HuH-7.5 (cell line): Measurements from ENCODE around the gene IGF2BP3.
A peak's percentile ranks its signal among the peaks of the same experiment; 100 is the strongest.

Experiments used
- DNase-seq: peaks from one replicate; pipeline ENCODE4 v3.0.0; 2011; ENCODE audit warnings: low spot score

Gene IGF2BP3

DNA sequence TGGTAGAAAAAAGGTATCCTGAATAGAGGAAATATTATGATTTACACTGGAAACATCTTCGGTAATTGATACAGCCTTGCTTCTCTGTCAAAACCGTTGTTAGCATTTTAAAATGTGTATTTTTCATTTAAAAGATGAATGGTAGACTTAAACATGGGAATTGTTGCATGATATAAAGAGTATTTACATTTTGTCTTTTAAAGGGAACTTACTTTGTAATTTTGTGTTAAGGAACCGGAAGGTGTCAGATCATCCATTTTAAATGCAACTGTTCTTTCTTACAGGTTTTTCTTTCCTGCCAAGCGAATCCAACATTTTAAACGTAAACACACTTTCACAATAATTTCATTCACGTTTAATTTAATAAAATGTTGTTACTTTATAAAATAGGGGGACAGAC lies 1.8 kb upstream of the IGF2BP3 start:
- DNase-seq = no peak

DNA sequence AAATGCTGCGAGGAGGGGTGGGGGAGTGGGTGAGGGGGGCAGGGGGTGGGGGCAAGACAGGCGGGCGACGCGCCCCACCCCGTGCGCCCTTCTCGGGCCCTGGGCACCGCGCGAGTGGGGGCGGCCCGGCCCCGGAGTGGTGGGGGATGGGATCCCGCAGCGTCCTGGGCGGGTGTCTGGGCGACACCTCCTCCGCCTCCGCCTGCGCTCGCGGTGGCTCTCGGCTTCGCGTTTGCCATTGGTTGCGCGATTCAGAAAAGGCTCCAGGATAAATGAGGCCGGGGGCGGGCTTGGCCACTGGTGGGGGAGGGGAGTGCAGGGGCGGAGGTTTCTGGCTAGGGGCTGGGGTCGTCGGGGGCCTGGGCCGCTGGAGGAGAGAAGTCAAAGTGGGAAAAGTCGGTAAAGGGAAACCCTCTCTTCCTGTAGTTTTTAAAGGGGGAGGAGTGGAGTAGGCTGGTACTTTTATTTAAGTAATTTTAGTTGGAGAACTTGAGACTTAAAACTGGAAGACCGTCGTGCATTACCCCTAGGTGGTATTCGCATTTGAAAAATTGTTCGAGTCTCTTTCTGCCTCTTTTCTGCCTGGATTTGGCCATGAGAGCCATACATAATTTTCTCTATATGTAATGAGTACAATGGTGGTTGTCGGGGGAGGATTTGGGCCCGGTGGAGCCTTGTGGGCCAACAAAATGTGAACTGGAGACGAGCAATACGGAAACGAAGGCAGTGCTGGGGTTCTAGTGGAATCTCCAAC lies 992 bp upstream of the IGF2BP3 start:
- DNase-seq = peak; percentile 87

DNA sequence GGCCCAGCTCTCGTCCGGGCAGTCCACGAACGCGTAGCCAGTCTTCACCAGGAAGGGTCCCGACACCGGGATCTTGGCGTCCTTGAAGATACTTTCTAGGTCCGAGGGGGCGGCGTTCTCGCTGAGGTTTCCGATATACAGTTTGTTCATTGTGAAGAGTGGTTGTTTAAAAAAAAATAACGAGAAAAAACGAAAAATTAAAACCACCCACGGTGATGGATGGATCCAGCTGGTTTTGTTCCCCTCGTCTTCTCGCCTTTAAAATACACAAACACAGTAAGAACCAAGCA lies 385 bp downstream of the IGF2BP3 start:
- DNase-seq = no peak

DNA sequence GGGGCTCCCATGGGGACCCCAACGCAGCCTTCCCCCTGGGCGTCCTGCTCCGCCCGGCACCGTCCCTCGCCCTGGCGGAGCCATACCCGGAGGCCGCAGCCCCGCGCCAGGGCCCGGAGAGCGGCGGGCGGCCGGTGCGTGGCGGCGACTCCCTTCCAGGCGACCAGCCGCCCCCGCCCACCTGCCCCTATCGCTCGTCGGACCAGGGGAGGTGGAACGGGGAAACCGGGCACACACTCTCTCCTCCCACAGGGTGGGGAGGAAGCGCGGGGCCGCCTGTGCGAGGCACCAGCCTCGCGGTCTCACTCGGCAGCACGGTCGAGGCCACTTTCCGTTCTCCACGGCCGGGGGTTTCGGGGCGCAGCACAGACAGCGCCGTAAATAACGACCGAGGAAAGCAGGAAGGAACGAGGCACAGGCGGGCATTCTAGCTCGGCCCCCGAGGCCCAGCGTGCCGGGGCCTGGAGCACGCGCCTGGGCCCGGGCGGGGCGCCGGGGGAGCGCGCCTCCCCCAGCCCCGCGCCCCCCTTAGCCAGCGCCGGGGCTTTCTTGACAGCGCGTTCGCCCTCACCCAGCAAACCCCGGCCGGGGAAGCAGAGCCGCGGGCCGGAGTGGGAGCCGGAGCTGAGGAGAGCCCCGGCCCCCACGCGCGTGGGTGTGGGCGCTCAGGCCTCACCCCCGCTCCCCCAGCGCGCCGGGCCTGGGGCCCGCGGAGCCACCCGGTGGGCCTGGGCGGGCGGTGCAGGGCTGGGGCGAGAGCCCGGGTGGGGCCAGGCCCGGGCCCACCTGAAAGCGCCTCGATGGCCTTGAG lies 936 bp downstream of the IGF2BP3 start:
- DNase-seq = peak; percentile 55

DNA sequence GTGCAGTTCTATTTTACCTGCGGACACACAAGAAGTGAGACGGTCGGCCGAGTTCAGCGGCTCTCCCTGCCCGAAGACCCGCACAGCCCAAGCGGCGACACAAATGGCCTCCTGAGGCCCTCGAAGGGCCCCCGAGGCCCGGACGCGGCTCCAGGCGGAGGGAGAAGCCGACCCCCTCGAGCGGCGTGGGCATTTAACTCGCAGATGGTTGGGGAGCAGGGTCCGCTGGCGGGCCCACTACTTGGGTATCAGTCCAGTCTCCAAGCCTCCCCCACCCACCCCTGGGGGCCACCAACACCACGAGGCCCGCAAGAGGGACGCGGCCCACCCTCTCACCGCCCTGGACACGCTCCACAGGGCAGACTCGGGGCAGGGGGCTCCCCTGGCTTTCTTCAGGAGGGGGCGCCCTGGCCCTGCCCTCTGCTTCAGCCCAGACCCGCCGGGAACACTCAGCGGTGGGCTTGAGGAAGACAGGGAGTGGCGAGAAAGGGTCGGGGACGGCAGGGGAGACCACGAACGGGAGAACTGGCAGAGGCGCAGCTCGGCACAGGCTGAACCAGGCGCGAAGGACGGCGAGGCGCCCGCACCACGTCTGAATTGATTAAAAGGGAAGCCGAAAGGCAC lies 1.7 kb downstream of the IGF2BP3 start:
- peak; percentile 34 for DNase-seq

DNA sequence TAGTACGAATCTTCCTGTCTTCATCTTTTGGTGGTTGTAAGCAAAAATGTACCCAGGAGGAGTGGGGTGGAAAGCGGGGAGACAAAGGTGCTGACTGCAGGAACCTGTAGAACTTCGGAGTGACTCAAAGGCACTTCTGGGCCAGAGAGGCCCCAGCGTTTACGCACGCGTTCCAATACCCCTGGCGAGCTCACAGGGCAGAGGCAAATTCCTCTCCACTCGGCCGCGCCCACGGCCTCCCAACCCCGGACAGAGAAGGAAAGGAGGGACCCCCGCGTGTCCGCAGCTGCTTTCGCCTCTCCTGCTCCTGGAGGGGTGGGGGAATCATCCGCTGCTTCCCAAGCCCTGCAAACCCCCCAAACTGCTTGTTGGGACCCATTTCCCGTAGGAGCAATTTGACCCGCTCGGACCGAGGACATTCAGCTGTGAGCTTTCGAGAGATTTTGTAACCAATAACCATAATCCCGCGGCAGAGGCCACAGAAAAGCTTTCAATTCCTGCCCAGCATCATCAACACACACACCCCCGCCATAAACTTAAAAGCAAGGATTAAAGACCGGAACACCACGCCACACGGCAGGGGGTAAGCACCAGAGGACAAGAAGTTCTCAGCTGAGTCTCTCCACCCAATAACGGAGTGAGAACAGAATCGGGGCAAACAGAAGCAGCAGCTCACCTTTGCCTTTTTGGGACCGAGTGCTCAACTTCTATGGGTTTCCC lies 2.3 kb downstream of the IGF2BP3 start:
- peak; percentile 58 for DNase-seq

DNA sequence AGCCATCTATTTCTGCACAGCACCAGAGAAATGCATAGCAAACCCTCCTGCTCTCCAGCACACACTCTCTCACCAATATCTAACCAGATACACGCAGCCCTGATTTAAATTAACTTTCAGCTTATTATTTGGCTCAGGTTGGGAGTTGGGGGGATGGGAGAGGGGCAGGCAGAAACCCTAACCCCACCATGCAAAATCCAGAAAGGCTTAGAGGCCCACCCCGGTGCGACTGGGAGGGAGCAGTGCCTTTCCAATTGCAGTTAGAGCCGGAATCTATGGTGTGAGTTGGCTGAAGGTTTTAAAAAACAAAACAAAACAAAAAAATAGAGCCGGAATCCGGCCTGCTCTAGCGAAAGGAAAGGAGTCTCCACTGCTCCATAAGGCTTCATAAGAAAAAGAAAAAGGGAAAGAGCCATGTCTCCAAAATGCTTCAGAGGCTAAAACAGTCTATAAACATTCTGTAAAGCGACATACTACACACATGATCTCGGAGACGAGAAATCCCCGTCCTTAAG lies 2.9 kb downstream of the IGF2BP3 start:
- no peak for DNase-seq

DNA sequence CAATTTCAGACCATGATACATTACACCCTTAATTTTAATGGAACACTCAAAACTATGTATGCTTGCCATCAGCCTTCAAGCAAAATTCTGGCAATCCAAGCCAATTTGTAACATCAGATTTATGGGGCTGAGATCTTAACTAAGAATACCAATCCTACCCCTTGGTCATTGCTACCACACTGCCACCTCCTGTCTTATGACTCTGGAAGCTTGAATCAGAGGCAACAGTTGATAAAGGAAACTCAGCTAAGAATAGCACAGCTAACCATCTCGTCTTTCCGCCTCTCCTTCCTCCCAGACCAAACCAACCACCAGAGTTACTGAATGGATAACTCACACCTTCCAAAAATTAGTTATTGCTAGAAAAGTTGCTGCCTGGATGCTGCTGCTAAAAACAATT lies 7.4 kb downstream of the IGF2BP3 start:
- no peak for DNase-seq

DNA sequence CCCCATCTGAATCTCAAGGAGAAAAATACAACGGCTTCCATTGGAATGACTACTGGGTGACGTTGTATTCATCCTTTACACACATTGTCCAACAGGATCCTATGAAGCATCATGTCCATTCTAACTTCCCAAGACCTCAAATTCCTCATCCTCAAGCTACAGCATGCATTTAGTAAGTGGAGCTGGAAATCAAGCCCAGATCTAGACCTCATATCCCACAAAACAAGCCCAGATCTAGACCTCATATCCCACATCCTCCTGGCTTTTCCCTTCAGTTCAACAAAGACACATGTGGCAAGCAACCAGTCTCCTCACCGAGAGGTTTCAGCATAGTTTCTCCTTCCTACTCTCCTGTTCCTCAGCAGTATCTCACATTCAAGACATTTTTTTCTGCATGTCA lies 12.2 kb downstream of the IGF2BP3 start:
- DNase-seq = no peak

DNA sequence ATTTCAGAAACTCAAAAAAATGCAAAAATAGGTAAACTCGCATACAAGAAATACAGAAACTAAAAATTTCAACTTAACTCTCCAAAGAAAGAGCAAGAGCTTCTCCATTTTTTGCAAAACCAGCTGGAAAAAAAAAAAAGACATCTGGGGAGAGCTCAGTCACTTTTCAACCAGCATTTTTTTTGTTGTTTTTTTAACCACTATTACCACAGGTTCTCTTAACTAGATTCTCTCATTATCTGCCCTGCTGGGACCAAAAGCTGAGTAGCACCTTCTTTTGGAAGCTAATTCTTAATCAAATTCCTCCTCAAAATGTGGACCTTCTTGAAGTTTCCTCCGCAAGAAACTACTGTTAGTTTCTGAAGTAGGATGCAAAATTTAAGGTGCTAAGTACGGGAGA lies 14.2 kb downstream of the IGF2BP3 start:
- DNase-seq = no peak

DNA sequence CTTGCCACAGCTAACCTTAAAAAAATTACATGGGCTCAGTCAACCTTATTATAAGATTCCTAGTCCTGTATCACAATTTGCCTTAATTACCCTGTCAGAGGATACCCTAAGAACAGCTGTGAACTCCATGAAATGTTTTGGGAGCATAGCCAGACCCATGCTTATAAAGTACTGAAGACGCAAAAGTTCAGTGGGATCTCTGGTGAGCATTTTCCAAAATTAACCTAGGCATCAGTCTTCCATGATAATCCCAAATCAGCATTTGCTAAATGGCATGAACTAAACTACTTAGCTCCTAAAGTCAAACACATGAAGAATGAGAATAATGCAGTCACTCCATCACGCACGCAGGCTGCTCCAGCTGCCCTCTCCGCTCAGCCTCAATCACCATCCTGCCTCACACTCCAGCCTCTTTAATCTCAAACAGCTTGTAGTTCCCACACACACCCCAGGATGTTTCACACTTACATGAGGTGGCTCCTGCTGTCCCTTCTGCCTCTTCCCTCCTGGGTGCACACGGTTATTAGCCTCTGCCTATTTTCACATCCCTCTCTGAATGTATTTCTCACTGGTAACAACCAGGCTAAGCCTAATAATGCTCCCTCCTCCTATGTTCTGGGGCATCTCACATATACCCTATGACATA lies 15.3 kb downstream of the IGF2BP3 start:
- DNase-seq = no peak

DNA sequence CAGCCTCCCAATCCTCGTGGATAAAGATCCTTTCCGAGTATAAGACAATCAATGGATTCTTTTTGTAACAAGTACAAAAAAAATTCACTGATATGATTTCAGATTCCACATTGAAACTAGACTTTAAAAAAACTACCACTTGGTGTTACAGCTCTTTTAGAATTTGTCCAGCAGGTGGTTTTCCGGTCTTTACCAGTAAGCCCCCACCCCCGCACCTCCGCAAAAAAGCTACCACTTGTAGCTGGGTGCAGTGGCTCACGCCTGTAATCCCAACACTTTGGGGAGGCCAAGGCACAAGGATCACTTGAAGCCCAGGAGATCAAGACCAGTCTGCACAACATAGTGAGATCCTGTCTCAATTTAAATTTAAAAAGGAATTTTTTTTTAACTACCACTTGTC lies 19.8 kb downstream of the IGF2BP3 start:
- no peak for DNase-seq

DNA sequence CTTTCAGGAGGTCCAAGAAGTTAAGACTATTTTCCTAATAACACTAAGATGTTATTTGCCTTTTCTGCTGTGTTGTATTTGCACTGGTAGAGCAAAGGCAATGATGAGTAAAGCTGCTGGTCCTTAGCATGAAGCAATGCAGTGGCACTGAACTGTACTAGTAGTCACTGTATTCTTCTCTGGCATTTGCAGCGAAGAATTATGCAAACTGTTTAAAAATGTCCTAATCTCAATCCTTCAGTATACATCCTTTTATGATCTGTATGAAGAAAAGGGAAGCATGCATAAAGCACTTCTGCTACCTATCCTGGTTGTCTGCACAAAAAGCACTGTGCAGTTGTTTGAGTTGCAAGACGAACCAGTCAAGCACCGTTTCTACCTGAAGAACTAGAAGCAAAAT lies 20.4 kb downstream of the IGF2BP3 start:
- DNase-seq = no peak

DNA sequence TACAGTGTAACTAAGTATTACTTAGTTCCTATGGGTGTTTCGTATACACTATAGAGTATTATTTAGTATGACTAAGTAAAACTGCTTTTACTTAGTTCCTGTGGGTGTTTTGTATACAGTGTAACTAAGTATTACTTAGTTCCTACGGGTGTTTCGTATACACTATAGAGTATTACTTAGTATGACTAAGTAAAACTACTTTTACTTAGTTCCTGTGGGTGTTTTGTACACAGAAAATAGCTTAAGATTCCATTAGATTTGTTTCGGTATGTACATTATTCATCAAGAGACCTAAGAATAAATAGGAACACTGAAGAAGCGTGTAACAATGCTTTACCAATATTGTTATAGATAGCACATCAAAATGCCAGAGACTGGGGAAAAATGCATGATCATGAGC lies 25.0 kb downstream of the IGF2BP3 start:
- no peak for DNase-seq

DNA sequence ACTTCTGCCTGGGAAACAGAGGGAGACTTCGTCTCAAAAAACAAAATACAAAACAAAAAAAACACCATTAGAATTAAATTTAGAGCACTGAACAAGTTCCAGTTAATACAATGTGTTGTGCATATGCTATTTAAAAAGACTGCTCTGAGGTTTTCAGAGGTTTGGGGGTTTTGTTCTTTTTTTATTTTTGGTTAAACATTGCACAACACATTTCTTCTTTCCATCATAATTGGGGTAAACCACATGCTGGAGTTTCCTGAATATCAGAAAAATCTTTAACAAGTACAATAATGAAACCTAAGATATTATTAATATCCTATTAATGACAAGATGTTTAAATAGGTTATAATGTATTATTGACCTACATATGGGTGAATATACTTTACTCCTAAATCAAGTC lies 26.3 kb downstream of the IGF2BP3 start:
- DNase-seq = no peak

DNA sequence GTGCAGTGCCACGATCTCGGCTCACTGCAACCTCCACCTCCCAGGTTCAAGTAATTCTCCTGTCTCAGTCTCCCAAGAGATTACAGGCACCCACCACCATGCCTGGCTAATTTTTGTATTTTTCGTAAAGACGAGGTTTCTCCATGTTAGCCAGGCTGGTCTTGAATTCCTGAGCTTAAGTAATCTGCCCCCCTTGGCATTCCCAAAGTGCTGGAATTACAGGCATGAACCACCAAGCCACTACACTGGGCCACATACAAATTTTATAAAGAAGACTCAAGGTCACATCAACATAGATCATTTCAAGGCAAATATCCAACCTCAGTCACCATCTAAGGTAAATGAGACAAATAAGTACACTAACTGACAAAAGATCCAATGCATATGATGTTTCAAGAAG lies 32.1 kb downstream of the IGF2BP3 start:
- DNase-seq = no peak

DNA sequence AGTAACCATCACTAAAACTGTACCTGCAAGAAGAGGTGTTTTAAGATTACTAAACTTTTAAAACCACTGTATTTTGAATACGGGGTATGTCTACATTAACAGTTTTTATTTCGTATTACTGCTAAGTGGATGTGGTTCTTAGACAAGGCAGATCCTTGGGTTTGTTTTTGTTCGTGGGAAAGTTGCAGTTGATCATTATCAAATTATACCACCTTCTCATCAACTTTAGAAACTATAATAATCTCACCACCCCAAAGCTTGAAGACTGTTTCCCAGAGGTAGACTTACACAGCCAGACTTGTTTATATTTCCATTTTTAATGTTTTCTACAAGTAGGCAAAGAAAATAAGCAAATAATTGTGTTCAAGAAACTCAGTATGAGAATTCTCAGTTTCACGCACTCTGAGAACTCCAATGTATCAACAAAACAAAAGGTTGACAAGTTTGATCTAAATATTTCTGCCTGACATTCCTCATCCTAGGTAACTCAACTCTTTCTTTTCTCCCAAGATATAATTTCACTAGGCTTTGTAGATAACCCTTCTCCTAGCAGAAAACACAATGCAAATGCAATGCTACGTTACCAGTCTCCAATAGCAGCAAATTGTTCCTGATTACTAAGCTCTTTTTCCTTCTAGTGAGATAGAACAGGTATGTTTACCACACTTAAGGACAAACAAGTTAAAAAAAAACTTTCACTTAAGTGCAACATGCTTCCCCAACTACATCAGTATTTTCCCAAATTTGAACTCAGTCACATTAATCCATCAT lies 36.0 kb downstream of the IGF2BP3 start:
- DNase-seq = no peak

DNA sequence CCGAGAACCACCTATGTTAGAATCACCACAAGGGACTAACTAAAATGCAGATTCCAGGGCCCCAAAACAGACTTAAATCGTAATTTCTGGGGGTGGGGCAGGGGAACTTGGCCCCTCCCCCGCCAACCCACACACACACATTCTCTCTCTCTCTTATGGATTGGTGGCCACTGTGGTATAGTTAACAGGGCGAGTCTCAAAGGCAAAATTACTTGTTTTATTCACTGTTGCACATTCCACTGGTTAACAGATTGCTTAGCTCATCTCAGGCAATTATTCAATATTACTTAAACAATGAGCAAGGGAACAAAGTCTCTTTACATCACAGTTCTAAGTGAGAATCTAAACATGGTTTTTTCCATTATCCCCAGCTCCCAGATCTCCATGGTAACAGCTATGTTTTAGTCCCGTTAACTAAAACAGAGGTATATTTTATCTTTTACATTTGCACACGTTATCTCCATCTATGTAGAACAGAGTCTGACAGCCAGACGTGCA lies 38.5 kb downstream of the IGF2BP3 start:
- DNase-seq = no peak

DNA sequence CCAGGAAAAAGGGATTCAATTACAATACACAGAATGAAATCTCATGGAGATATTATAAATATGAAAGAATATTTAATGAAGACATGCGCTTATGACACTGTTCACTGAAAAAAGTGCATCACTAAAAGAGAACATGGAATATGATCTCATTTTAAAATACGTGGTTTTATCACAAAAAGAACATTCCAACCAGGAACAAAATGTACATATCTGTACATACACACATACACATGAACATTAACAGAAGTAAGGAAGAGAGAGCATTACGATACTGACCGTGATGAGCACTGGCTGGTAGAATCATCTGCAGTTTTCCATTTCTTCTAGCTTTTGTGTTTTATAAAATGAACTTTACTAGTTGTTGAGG lies 39.4 kb downstream of the IGF2BP3 start:
- no peak for DNase-seq

DNA sequence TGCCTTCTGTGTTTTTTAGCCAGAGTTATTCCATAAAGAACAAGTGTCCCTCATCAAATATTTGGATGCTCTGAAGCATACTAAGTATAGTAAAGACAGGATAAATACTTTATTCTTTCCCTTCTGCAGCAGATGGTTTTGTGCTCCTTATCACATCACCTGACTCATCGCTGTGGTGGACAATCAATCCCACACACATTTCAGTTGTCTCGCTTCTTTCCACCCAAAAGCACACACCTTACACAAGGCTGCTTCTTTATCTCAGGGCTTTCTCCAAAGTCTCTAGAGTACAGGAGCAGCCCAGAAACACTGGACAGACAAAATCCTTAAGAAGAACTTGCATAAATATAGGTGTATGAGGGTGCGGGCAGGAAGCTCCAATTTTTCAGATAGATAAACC lies 43.4 kb downstream of the IGF2BP3 start:
- DNase-seq = no peak

DNA sequence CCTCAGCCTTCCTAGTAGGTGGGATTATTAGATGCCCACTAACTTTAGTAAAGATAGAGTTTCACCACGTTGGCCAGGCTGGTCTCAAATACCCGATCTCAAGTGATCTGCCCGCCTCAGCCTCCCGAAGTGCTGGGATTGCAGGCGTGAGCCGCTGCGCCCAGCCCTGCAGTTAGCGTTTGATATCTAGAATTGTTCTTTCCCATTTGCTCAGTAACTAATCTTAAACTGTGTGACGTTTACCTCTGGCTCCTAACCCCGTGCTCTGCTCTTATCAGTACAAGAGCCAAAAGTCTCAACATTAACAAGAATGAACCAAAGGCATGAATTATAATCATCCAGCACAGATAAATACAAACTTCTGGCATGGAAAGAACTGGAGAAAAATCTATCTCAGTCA lies 47.4 kb downstream of the IGF2BP3 start:
- no peak for DNase-seq
